GM19452 (cell line): ENCODE measurements around the gene LGALS12.

Source experiments
- ATAC-seq: cut with Tn5 transposase; IDR thresholded peaks from one replicate; pipeline ENCODE4 v1.9.1; 2021; ENCODE audit not compliant: unreplicated experiment

The LGALS12 gene

GRCh38 chr11:63558459-63559157 is 52.7 kb downstream of the LGALS12 start:
- ATAC-seq: no peak

DNA sequence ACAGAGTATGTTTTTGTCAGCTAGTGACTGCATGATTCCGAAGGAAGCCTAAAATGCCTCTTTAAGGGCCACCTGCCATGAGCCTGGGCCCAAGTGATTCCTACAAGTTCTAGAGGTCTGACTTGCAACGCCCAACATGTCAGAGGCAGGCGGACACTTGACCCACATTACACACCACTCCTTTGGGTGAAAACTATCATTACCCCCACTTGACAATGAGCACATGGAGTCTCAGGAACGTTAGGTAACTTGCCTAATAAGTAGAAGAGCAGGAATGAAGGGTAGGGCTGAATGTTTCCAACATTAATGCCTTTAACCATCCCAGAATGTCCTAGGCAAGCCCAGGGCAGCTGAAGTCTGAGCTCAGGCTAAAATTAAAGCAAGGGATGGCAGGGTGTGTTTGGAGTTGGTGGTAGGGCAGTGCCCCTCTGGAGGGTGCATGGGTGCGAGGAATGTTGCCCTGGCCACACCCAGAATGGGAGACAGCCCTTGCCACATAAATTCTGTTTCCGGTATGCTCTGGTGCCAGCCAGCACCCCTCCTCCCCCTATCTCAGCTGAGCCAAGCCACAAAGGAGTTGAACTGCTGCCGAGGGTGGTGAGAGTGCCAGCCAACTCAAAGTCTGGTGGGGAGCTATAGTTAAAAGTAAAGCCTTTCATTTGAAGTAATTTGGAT is 54.8 kb downstream of the LGALS12 start:
- ATAC-seq: no peak

DNA sequence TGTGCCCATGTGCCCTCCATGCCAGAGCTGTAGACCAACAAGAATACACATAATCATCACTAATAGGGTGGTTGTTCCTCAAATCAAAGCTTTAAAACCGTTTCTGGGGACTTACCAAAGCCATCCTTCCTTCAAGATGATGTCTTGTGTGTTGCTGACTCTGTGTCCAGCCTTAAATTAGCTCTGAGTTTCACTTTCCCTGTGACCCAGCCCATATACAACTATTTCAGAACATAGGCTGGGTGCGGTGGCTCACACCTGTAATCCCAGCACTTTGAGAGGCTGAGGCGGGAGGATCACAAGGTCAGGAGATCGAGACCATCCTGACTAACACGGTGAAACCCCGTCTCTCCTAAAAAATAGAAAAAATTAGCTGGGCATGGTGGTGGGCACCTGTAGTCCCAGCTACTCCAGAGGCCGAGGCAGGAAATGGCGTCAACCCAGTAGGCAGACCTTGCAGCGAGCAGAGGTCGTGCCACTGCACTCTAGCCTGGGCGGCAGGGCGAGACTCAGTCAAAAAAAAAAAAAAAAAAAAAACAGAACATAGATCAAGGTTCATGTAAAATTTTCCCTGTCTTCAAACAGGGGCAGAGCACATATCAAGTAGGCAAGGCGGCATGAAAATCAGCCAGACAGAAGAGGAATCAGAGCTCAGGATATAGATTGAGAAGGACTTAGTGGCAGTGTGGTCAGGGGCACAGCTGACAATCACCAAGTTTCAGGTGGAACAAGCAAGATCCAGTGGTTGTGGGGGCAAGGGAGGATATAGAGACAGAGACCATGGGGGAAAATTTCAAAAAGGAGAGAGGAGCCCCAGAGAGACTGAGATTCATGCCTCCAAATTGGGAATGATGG is 57.5 kb downstream of the LGALS12 start, which contains the start of gene PLAAT2:
Gene PLAAT2, minus strand, starts transcription at position 179 of the 855 bp plus-strand sequence. Its CDS starts 55 bp downstream, at position 124.
- peak; percentile 7 for ATAC-seq

GRCh38 chr11:63564056-63564774 is 58.3 kb downstream of the LGALS12 start:
- peak; percentile 63 for ATAC-seq

GRCh38 chr11:63564784-63565350 is 59.0 kb downstream of the LGALS12 start:
- ATAC-seq: no peak
